ENCODE results near the gene MRPL33. TPM values are rescaled to one million over a fixed set of nuclear protein-coding genes. Genes with fewer than 3 reads are reported as not detected.
"Not testable (repeated sequence)": the region's sequence is repeated elsewhere in the genome, so short reads cannot be mapped to it uniquely, and the experiment has no call there.

Gene MRPL33
- total RNA-seq, 1 donor from 2014 or later: 94.3 TPM

GRCh38 chr2:27742571-27742970, 28.9 kb upstream of the MRPL33 start:
- no peak for DNase-seq

- not testable (repeated sequence) for DNase-seq
These were observed 26.0 kb upstream of the MRPL33 start for GRCh38 chr2:27745494-27745893.

GRCh38 chr2:27746325-27746724, 25.2 kb upstream of the MRPL33 start:
- no peak for DNase-seq

- no peak for DNase-seq
These were observed 23.6 kb upstream of the MRPL33 start for GRCh38 chr2:27747827-27748352.

GRCh38 chr2:27748803-27749554, 22.5 kb upstream of the MRPL33 start:
- DNase-seq: not testable (repeated sequence)

GRCh38 chr2:27751377-27751776, 20.1 kb upstream of the MRPL33 start:
- no peak for DNase-seq

GRCh38 chr2:27752551-27753237, 18.8 kb upstream of the MRPL33 start:
- DNase-seq: no peak

- peak; percentile 92 for DNase-seq
These were observed 17.4 kb upstream of the MRPL33 start for GRCh38 chr2:27754138-27754588.

GRCh38 chr2:27754831-27755230, 16.7 kb upstream of the MRPL33 start:
- no peak for DNase-seq

GRCh38 chr2:27756091-27756490, 15.4 kb upstream of the MRPL33 start:
- no peak for DNase-seq

- no peak for DNase-seq
These were observed 14.7 kb upstream of the MRPL33 start for GRCh38 chr2:27756544-27757498.

- no peak for DNase-seq
These were observed 8.3 kb upstream of the MRPL33 start for GRCh38 chr2:27762951-27763906.

- DNase-seq: no peak
These were observed 7.6 kb upstream of the MRPL33 start for GRCh38 chr2:27763907-27764267.

GRCh38 chr2:27764526-27764925, 7.0 kb upstream of the MRPL33 start:
- not testable (repeated sequence) for DNase-seq

GRCh38 chr2:27765621-27766286, 5.8 kb upstream of the MRPL33 start:
- peak; percentile 67 for DNase-seq

GRCh38 chr2:27766287-27766661, 5.2 kb upstream of the MRPL33 start:
- no peak for DNase-seq

- DNase-seq: no peak
These were observed 344 bp upstream of the MRPL33 start for GRCh38 chr2:27771202-27771547.

GRCh38 chr2:27772804-27773203, 1.3 kb downstream of the MRPL33 start:
- DNase-seq: peak; percentile 29

- DNase-seq: peak; percentile 52
These were observed 2.4 kb downstream of the MRPL33 start for GRCh38 chr2:27773959-27774358.

GRCh38 chr2:27776097-27776496, 4.6 kb downstream of the MRPL33 start:
- DNase-seq: peak; percentile 77

GRCh38 chr2:27776696-27777095, 5.2 kb downstream of the MRPL33 start:
- DNase-seq: no peak

Data from dermis blood vessel endothelial cell (primary cell).